SK-N-SH treated with all-trans-retinoic acid at 6 μM for 48 hours (cell line): ENCODE data around the gene PPL.

ENCODE experiments used
- ARNTL ChIP-seq: fragments of 450-650 bp; formaldehyde crosslinking; IDR thresholded peaks from 2 replicates; pipeline ENCODE4 v1.5.0; 2020; ENCODE audit warnings: low read depth, mild to moderate bottlenecking, moderate library complexity, borderline replicate concordance
- CSDC2 ChIP-seq: fragments of 250-450 bp; sonication (Bioruptor Pico); IDR thresholded peaks from 2 replicates; pipeline ENCODE4 v1.5.0; 2020; ENCODE audit warnings: mild to moderate bottlenecking, moderate library complexity
- GLIS3 ChIP-seq: fragments of 250-450 bp; sonication (Bioruptor Pico); IDR thresholded peaks from 2 replicates; pipeline ENCODE4 v1.5.0; 2020; ENCODE audit warnings: mild to moderate bottlenecking, moderate library complexity
- OSR1 ChIP-seq: fragments of 250-450 bp; sonication (Bioruptor Pico); IDR thresholded peaks from 2 replicates; pipeline ENCODE4 v1.8.0; 2022; ENCODE audit warnings: moderate library complexity, mild to moderate bottlenecking, inconsistent platforms
- TOX ChIP-seq: fragments of 250-450 bp; sonication (Bioruptor Pico); IDR thresholded peaks from 2 replicates; pipeline ENCODE4 v1.8.0; 2021; ENCODE audit warnings: mild to moderate bottlenecking, moderate library complexity, borderline replicate concordance
- ZC3H10 ChIP-seq: fragments of 250-450 bp; sonication (Bioruptor Pico); IDR thresholded peaks from 2 replicates; pipeline ENCODE4 v1.5.1; 2021; ENCODE audit warnings: mild to moderate bottlenecking, moderate library complexity
- ZFP3 ChIP-seq: fragments of 250-450 bp; sonication (Bioruptor Pico); IDR thresholded peaks from 2 replicates; pipeline ENCODE4 v1.5.0; 2020; ENCODE audit warnings: mild to moderate bottlenecking, moderate library complexity
- TF ChIP-seq, protein P1 (sequence below): fragments of 250-450 bp; sonication (Bioruptor Pico); IDR thresholded peaks from 2 replicates; pipeline ENCODE4 v1.8.0; 2020; ENCODE audit warnings: mild to moderate bottlenecking, moderate library complexity, borderline replicate concordance

DNA sequence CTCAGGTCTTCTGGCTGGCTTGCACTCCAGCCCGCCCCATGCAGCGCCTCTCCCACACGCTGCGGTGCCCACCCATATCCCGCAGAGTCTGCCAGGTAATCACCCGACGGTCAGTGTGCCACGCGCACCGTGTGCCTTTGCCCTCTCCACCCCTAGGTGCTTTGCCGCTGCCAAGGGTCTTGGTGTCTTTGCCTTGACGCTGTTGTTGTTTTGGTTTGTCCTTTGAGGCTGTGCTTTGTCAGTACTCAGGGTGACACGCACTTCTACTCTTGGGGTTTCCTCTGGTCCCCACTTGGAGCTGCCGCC, 59.6 kb downstream of the PPL start:
- no peak for TF ChIP-seq ZC3H10 (CRISPR knock-in tag)
- TF ChIP-seq, protein P1, sequence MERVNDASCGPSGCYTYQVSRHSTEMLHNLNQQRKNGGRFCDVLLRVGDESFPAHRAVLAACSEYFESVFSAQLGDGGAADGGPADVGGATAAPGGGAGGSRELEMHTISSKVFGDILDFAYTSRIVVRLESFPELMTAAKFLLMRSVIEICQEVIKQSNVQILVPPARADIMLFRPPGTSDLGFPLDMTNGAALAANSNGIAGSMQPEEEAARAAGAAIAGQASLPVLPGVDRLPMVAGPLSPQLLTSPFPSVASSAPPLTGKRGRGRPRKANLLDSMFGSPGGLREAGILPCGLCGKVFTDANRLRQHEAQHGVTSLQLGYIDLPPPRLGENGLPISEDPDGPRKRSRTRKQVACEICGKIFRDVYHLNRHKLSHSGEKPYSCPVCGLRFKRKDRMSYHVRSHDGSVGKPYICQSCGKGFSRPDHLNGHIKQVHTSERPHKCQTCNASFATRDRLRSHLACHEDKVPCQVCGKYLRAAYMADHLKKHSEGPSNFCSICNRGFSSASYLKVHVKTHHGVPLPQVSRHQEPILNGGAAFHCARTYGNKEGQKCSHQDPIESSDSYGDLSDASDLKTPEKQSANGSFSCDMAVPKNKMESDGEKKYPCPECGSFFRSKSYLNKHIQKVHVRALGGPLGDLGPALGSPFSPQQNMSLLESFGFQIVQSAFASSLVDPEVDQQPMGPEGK: no peak
- no peak for TF ChIP-seq TOX (CRISPR knock-in tag)
- TF ChIP-seq ZFP3: no peak
- TF ChIP-seq OSR1 (CRISPR knock-in tag): no peak
- no peak for TF ChIP-seq GLIS3
- no peak for TF ChIP-seq CSDC2 (CRISPR knock-in tag)
- no peak for TF ChIP-seq ARNTL (CRISPR knock-in tag)
